ENCODE results near the gene MPP4.

DNA sequence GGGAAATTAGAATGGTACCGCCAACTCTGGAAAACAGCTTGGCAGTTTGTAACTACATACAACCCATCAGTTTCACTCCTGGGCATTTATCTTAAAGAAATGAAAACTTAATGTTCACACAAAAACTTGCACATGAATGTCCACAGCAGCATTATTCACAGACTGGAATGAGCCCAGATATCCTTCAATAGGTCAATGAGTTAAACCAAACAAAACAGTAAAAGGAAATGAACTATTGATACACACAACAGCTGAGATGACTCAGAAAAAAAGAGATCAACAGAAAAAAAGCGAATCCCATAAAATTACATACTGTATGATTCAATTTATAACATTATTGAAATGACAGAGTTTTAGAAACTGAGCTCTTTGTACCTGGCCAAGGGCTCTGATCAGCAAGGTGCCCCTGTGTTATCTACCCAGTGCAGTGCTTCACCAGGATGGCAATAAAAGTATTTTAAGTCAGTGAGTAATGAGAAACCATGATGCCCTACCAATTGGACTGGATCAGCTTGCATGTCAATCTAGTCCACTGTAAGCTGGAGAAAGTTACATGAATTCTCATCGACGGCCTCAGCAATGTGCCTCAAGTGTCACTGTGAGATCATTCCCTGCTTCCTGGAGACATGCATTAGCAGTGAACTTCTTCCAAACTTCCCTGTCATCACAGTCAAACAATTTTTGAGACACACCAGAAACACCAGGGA is 77.0 kb downstream of the MPP4 start:
- TF ChIP-seq, protein P1, sequence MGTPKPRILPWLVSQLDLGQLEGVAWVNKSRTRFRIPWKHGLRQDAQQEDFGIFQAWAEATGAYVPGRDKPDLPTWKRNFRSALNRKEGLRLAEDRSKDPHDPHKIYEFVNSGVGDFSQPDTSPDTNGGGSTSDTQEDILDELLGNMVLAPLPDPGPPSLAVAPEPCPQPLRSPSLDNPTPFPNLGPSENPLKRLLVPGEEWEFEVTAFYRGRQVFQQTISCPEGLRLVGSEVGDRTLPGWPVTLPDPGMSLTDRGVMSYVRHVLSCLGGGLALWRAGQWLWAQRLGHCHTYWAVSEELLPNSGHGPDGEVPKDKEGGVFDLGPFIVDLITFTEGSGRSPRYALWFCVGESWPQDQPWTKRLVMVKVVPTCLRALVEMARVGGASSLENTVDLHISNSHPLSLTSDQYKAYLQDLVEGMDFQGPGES (IDR thresholded peaks at IDR 0.05) = no peak
- no peak for TF ChIP-seq MEF2A (IDR thresholded peaks at IDR 0.05; ENCODE audit: insufficient read depth, low read depth, low read length)
- TF ChIP-seq, protein P2, sequence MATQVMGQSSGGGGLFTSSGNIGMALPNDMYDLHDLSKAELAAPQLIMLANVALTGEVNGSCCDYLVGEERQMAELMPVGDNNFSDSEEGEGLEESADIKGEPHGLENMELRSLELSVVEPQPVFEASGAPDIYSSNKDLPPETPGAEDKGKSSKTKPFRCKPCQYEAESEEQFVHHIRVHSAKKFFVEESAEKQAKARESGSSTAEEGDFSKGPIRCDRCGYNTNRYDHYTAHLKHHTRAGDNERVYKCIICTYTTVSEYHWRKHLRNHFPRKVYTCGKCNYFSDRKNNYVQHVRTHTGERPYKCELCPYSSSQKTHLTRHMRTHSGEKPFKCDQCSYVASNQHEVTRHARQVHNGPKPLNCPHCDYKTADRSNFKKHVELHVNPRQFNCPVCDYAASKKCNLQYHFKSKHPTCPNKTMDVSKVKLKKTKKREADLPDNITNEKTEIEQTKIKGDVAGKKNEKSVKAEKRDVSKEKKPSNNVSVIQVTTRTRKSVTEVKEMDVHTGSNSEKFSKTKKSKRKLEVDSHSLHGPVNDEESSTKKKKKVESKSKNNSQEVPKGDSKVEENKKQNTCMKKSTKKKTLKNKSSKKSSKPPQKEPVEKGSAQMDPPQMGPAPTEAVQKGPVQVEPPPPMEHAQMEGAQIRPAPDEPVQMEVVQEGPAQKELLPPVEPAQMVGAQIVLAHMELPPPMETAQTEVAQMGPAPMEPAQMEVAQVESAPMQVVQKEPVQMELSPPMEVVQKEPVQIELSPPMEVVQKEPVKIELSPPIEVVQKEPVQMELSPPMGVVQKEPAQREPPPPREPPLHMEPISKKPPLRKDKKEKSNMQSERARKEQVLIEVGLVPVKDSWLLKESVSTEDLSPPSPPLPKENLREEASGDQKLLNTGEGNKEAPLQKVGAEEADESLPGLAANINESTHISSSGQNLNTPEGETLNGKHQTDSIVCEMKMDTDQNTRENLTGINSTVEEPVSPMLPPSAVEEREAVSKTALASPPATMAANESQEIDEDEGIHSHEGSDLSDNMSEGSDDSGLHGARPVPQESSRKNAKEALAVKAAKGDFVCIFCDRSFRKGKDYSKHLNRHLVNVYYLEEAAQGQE (IDR thresholded peaks at IDR 0.05; ENCODE audit: low read depth, low read length) = no peak
- no peak for TF ChIP-seq EZH2 (IDR thresholded peaks at IDR 0.05; ENCODE audit: borderline replicate concordance, control insufficient read depth, low read depth, low read length)
- TF ChIP-seq NFXL1 (IDR thresholded peaks at IDR 0.05; ENCODE audit: borderline replicate concordance) = no peak
- no peak for TF ChIP-seq ZNF622 (IDR thresholded peaks at IDR 0.05)
